K562 (cell line): ENCODE data around the gene CYFIP2. TPM values are rescaled to one million over a fixed set of nuclear protein-coding genes. Genes with fewer than 3 reads are reported as not detected.

Source experiments
- ARID1B ChIP-seq: fragments of 450-650 bp; IDR thresholded peaks from 2 replicates; pipeline ENCODE4 v1.6.1; 2016; ENCODE audit warnings: antibody characterized with exemption, mild to moderate bottlenecking, inconsistent platforms
- BRD4 ChIP-seq: fragments of 200-600 bp; sonication (generic); IDR thresholded peaks from 2 replicates; pipeline ENCODE4 v1.6.1; 2017; ENCODE audit warnings: inconsistent platforms
- CBX3 ChIP-seq, 2 experiments: IDR thresholded peaks; 1 replicate in 1 of 2; 2 replicates in 1 of 2; pipeline ENCODE4 v1.6.1; 2012; ENCODE audit warnings: inconsistent platforms in 2 of 2, low read length in 2 of 2, borderline replicate concordance in 1 of 2, control low read depth in 1 of 2
- CEBPB ChIP-seq: fragments of 450-650 bp; IDR thresholded peaks from 2 replicates; pipeline ENCODE4 v1.6.1; 2016; ENCODE audit warnings: missing genetic modification characterization, missing compliant biosample characterization
- CREBBP ChIP-seq: IDR thresholded peaks from one replicate; pipeline ENCODE4 v1.6.1; 2012; ENCODE audit warnings: low read depth, mild to moderate bottlenecking, control low read depth, inconsistent platforms, low read length
- NFE2 ChIP-seq: IDR thresholded peaks from 2 replicates; pipeline ENCODE4 v1.6.1; 2014; ENCODE audit warnings: antibody characterized with exemption, low read depth
- NRF1 ChIP-seq, 2 experiments: fragments of 450-650 bp; IDR thresholded peaks in 1 of 2; conservative IDR thresholded peaks in 1 of 2; 2 replicates each; pipeline ENCODE4 v1.6.1; 2014; ENCODE audit warnings: mild to moderate bottlenecking in 2 of 2
- POLR2G ChIP-seq: fragments of 200-400 bp; formaldehyde crosslinking; IDR thresholded peaks from 2 replicates; pipeline ENCODE4 v1.6.1; 2017; ENCODE audit warnings: low read depth, mild to moderate bottlenecking, antibody characterized with exemption, low read length, moderate library complexity
- RBM25 ChIP-seq: fragments of 200-400 bp; formaldehyde crosslinking; IDR thresholded peaks from 2 replicates; pipeline ENCODE4 v1.6.1; 2018; ENCODE audit warnings: low read length, low read depth, moderate library complexity; ENCODE audit not compliant: severe bottlenecking
- RBM34 ChIP-seq: fragments of 200-400 bp; formaldehyde crosslinking; IDR thresholded peaks from 2 replicates; pipeline ENCODE4 v1.6.1; 2018; ENCODE audit warnings: low read length, borderline replicate concordance; ENCODE audit not compliant: insufficient read depth
- SMARCE1 ChIP-seq: fragments of 450-650 bp; IDR thresholded peaks from 2 replicates; pipeline ENCODE4 v1.7.1; 2016; ENCODE audit warnings: mild to moderate bottlenecking
- TCF3 ChIP-seq: sonication (generic); formaldehyde crosslinking; IDR thresholded peaks from 2 replicates; pipeline ENCODE4 v1.4.0; 2020; ENCODE audit warnings: mild to moderate bottlenecking, missing genetic modification reagents
- TEAD1 ChIP-seq, 2 experiments: fragments of 450-650 bp in 1 of 2; sonication (generic) in 1 of 2; formaldehyde crosslinking; IDR thresholded peaks; 2 replicates each; pipeline versions ENCODE4 v1.4.0 to v1.8.0; 2020 to 2022; ENCODE audit warnings: mild to moderate bottlenecking in 2 of 2, missing genetic modification reagents in 1 of 2
- TRIM24 ChIP-seq, 2 experiments: fragments of 450-650 bp; IDR thresholded peaks; 2 replicates each; pipeline ENCODE4 v1.6.1; 2016
- ZNF121 ChIP-seq: sonication (generic); formaldehyde crosslinking; conservative IDR thresholded peaks from 2 replicates; pipeline ENCODE4 v1.8.0; 2022; ENCODE audit warnings: missing genetic modification reagents
- ZNF23 ChIP-seq: fragments of 250-450 bp; sonication (Bioruptor Pico); IDR thresholded peaks from 2 replicates; pipeline ENCODE4 v1.4.0; 2020; ENCODE audit warnings: mild to moderate bottlenecking
- ZNF41 ChIP-seq: fragments of 250-450 bp; sonication (Bioruptor Pico); conservative IDR thresholded peaks from 2 replicates; pipeline ENCODE4 v1.4.0; 2020; ENCODE audit warnings: mild to moderate bottlenecking
- polyA plus RNA-seq, 8 experiments: library from polyadenylated mRNA; depleted of rRNA in 4 of 8; stranded (reverse) in 5 of 8; unstranded in 3 of 8; fragments of >200 nt; fragmentation: Nextera tagmentation in 2 of 8; fragmentation: Illumina TruSeq in 1 of 8; extraction: Ambion mirVana in 2 of 8; extraction: Trizol in 1 of 8; gene quantifications; 2 replicates each; pipeline versions ENCODE4 v1.2.1 to v1.2.3, GENCODE V29; 2011 to 2014; ENCODE audit warnings: inconsistent platforms in 1 of 8, missing spikeins in 1 of 8
- total RNA-seq, 7 experiments: library from RNA; depleted of rRNA in 6 of 7; stranded (reverse); fragments of >200 nt in 6 of 7; fragmentation: Illumina TruSeq in 2 of 7; extraction: Trizol in 2 of 7; gene quantifications; 2 replicates each; pipeline versions ENCODE4 v1.2.1 to v1.2.3, GENCODE V29; 2011 to 2021; ENCODE audit warnings: low replicate concordance in 1 of 7
- TF ChIP-seq, protein P1 (sequence below): conservative IDR thresholded peaks from 2 replicates; pipeline ENCODE4 v1.6.1; 2011; ENCODE audit warnings: low read depth, mild to moderate bottlenecking, low read length; ENCODE audit not compliant: control insufficient read depth
- TF ChIP-seq, protein P2 (sequence below): sonication (generic); IDR thresholded peaks from 2 replicates; pipeline ENCODE4 v1.6.1; 2016
- TF ChIP-seq, protein P3 (sequence below): sonication (generic); formaldehyde crosslinking; IDR thresholded peaks from 2 replicates; pipeline ENCODE4 v1.8.0; 2022; ENCODE audit warnings: mild to moderate bottlenecking, missing genetic modification reagents
- TF ChIP-seq, protein P4 (sequence below): fragments of 450-650 bp; IDR thresholded peaks from 2 replicates; pipeline ENCODE4 v1.7.0; 2016; ENCODE audit warnings: borderline replicate concordance
- TF ChIP-seq, protein P5 (sequence below), 2 experiments: fragments of 450-650 bp; conservative IDR thresholded peaks; 2 replicates each; pipeline ENCODE4 v1.6.1; 2017; ENCODE audit warnings: mild to moderate bottlenecking in 2 of 2, moderate library complexity in 2 of 2

CYFIP2 gene
- total and polyA plus RNA-seq, 9 of the 15 experiments (the other 6 are each of a cell fraction or from before 2014, with no cell fraction given) = 0.76 to 2.9 (median 1.4) TPM; not detected in 1

DNA sequence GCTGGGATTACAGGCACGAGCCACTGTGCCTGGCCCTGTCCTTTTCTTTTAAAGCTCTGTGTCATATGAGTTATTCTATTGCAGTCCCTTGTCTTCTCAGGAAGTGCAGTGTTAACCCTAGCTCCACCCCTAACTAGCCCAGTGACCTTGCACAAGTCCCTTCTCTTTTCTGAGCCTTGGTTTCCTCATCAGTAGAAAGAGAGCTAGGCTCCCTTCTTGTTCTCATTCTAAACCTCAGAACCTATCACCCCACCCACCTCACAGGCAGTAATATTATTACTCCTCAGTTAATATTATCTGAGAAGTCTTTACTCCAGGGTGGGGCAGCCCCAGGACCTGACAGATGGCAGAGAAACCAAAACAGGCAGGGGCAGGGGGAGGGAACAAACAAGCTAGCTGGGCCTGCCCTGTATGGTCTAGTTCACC is 7.2 kb downstream of the CYFIP2 start (continued):
- TF ChIP-seq CREBBP = no peak
- no peak for TF ChIP-seq POLR2G
- TF ChIP-seq ZNF121 (CRISPR knock-in tag) = no peak
- TF ChIP-seq, protein P1, sequence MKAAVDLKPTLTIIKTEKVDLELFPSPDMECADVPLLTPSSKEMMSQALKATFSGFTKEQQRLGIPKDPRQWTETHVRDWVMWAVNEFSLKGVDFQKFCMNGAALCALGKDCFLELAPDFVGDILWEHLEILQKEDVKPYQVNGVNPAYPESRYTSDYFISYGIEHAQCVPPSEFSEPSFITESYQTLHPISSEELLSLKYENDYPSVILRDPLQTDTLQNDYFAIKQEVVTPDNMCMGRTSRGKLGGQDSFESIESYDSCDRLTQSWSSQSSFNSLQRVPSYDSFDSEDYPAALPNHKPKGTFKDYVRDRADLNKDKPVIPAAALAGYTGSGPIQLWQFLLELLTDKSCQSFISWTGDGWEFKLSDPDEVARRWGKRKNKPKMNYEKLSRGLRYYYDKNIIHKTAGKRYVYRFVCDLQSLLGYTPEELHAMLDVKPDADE = no peak
- TF ChIP-seq TEAD1 (CRISPR knock-in tag; IDR thresholded peaks at IDR 0.05) = 0 out of 4 replicates have a peak, but pooled peaks of 1 of the 2 experiments have one; percentile 5
- no peak for TF ChIP-seq SMARCE1
- no peak for TF ChIP-seq CBX3 (IDR thresholded peaks at IDR 0.05; ENCODE audit: borderline replicate concordance in 1 of 2, low read length in 2 of 2)
- no peak for TF ChIP-seq TCF3
- TF ChIP-seq, protein P2, sequence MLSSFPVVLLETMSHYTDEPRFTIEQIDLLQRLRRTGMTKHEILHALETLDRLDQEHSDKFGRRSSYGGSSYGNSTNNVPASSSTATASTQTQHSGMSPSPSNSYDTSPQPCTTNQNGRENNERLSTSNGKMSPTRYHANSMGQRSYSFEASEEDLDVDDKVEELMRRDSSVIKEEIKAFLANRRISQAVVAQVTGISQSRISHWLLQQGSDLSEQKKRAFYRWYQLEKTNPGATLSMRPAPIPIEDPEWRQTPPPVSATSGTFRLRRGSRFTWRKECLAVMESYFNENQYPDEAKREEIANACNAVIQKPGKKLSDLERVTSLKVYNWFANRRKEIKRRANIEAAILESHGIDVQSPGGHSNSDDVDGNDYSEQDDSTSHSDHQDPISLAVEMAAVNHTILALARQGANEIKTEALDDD = peak; percentile 69
- TF ChIP-seq, protein P3, sequence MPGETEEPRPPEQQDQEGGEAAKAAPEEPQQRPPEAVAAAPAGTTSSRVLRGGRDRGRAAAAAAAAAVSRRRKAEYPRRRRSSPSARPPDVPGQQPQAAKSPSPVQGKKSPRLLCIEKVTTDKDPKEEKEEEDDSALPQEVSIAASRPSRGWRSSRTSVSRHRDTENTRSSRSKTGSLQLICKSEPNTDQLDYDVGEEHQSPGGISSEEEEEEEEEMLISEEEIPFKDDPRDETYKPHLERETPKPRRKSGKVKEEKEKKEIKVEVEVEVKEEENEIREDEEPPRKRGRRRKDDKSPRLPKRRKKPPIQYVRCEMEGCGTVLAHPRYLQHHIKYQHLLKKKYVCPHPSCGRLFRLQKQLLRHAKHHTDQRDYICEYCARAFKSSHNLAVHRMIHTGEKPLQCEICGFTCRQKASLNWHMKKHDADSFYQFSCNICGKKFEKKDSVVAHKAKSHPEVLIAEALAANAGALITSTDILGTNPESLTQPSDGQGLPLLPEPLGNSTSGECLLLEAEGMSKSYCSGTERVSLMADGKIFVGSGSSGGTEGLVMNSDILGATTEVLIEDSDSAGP (CRISPR knock-in tag) = no peak
- TF ChIP-seq, protein P4, sequence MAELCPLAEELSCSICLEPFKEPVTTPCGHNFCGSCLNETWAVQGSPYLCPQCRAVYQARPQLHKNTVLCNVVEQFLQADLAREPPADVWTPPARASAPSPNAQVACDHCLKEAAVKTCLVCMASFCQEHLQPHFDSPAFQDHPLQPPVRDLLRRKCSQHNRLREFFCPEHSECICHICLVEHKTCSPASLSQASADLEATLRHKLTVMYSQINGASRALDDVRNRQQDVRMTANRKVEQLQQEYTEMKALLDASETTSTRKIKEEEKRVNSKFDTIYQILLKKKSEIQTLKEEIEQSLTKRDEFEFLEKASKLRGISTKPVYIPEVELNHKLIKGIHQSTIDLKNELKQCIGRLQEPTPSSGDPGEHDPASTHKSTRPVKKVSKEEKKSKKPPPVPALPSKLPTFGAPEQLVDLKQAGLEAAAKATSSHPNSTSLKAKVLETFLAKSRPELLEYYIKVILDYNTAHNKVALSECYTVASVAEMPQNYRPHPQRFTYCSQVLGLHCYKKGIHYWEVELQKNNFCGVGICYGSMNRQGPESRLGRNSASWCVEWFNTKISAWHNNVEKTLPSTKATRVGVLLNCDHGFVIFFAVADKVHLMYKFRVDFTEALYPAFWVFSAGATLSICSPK = no peak
- TF ChIP-seq ARID1B = no peak
- no peak for TF ChIP-seq TRIM24 (IDR thresholded peaks at IDR 0.05)
- TF ChIP-seq NRF1 (conservative IDR thresholded peaks at IDR 0.05 in 1 of 2, IDR thresholded peaks at IDR 0.05 in 1 of 2) = 0 out of 4 replicates have a peak, but pooled peaks of 1 of the 2 experiments have one; percentile 12
- no peak for TF ChIP-seq RBM34
- peak; percentile 37; the same call in 1 of the 2 replicates for TF ChIP-seq NFE2
- TF ChIP-seq, protein P5, sequence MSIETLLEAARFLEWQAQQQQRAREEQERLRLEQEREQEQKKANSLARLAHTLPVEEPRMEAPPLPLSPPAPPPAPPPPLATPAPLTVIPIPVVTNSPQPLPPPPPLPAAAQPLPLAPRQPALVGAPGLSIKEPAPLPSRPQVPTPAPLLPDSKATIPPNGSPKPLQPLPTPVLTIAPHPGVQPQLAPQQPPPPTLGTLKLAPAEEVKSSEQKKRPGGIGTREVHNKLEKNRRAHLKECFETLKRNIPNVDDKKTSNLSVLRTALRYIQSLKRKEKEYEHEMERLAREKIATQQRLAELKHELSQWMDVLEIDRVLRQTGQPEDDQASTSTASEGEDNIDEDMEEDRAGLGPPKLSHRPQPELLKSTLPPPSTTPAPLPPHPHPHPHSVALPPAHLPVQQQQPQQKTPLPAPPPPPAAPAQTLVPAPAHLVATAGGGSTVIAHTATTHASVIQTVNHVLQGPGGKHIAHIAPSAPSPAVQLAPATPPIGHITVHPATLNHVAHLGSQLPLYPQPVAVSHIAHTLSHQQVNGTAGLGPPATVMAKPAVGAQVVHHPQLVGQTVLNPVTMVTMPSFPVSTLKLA (conservative IDR thresholded peaks at IDR 0.05) = no peak
- no peak for TF ChIP-seq RBM25
- no peak for TF ChIP-seq BRD4
- TF ChIP-seq ZNF23 (CRISPR knock-in tag) = peak; percentile 66; the same call in 1 of the 2 replicates
- peak; percentile 50 for TF ChIP-seq CEBPB (tag)
- 0 out of 2 replicates have a peak, but pooled peaks have one; percentile 37 for TF ChIP-seq ZNF41 (CRISPR knock-in tag)
